Measurements from ENCODE around the gene KCNC1.
A peak's percentile ranks its signal among the peaks of the same experiment; 100 is the strongest.

KCNC1 gene

DNA sequence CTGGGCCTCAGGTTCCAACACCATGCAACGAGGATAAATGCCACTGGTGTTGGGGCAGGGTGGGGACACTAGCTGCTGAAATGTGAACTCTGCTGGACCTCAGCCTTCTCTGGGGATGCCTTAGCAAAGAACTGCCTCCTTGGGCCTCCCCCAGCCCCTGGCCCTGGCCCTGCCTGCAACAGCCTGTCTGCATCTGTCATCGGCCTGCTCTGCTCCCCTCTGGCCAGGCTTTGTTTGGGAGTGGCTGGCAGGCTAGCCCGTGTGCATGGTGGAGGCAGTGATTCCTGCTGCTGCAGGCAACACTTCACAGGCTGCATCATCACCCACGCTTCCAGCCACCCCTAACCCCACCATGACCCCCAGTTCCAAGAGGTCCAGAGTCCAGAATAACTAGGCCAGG lies 26.8 kb upstream of the KCNC1 start:
- no peak overlapping the region for H3K4me3 Mint-ChIP-seq
- TF ChIP-seq, protein P1, sequence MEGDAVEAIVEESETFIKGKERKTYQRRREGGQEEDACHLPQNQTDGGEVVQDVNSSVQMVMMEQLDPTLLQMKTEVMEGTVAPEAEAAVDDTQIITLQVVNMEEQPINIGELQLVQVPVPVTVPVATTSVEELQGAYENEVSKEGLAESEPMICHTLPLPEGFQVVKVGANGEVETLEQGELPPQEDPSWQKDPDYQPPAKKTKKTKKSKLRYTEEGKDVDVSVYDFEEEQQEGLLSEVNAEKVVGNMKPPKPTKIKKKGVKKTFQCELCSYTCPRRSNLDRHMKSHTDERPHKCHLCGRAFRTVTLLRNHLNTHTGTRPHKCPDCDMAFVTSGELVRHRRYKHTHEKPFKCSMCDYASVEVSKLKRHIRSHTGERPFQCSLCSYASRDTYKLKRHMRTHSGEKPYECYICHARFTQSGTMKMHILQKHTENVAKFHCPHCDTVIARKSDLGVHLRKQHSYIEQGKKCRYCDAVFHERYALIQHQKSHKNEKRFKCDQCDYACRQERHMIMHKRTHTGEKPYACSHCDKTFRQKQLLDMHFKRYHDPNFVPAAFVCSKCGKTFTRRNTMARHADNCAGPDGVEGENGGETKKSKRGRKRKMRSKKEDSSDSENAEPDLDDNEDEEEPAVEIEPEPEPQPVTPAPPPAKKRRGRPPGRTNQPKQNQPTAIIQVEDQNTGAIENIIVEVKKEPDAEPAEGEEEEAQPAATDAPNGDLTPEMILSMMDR (IDR thresholded peaks at IDR 0.05; ENCODE audit: unreplicated experiment in 3 of 3), result no peak
- H3K36me3 Mint-ChIP-seq (ENCODE audit: low read depth), result no peaks in the 10 kb centered on the region
- peaks cover 7% of the 10 kb centered on the region for H3K9me3 Mint-ChIP-seq
- H3K27me3 Mint-ChIP-seq (ENCODE audit: low read depth), result peaks cover 22% of the 10 kb centered on the region
- H3K4me1 Mint-ChIP-seq, result peaks cover 14% of the 10 kb centered on the region
- no peak overlapping the region for H3K27ac Mint-ChIP-seq

DNA sequence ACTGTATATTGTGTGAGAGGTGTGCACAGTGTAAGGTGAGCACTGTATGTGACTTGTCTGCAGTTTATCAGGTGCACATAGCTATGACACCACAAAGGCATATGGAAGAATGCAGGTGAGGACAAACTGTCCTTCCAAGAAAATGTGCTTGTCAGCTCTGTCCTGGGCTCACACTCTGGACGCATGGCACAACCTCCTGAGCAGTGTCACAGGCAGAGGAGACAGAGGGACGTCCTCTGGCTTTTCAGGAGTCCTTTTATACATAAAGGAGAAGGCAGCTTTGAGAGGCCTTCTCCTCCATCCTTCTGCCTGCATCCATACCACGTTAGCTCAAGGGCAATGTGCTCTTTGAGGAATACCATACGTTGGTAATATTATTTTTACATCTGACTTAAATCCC lies 22.7 kb upstream of the KCNC1 start:
- Mint-ChIP-seq H3K9me3 (no peaks in the 10 kb centered on the region), H3K27ac (no peak overlapping the region), H3K4me1 (peaks cover 17% of the 10 kb centered on the region), H3K36me3 (ENCODE audit: low read depth) (no peaks in the 10 kb centered on the region), H3K4me3 (no peak overlapping the region), H3K27me3 (ENCODE audit: low read depth) (peaks cover 28% of the 10 kb centered on the region)
- TF ChIP-seq, protein P1 (IDR thresholded peaks at IDR 0.05; ENCODE audit: unreplicated experiment in 3 of 3), result no peak

DNA sequence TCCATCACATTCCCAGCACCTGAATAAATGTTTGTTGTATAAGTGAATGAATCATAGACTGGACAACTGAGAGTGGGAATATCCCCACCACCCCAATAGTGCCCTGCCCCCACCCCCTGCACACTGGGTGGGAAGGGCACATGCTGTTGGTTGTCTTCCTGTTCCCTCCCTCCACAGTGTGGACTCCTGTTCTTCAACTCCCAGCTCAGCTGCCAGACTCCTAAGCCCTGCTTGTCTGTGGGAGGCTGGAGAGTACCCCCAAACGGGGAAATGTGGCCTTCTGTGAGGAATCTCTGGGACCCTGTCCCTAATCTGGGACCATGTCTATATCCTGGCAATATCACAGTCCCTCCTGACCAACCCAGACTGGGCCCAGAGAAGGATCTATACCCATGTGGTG lies 20.7 kb upstream of the KCNC1 start:
- Mint-ChIP-seq H3K27me3 (ENCODE audit: low read depth) (peaks cover 25% of the 10 kb centered on the region), H3K27ac (peak overlapping the region in 1 of 3 experiments; percentile 9), H3K4me1 (peaks cover 12% of the 10 kb centered on the region), H3K4me3 (peak overlapping the region in 1 of 3 experiments; percentile 13), H3K9me3 (no peaks in the 10 kb centered on the region), H3K36me3 (ENCODE audit: low read depth) (no peaks in the 10 kb centered on the region)
- TF ChIP-seq, protein P1 (IDR thresholded peaks at IDR 0.05; ENCODE audit: unreplicated experiment in 3 of 3), result no peak

DNA sequence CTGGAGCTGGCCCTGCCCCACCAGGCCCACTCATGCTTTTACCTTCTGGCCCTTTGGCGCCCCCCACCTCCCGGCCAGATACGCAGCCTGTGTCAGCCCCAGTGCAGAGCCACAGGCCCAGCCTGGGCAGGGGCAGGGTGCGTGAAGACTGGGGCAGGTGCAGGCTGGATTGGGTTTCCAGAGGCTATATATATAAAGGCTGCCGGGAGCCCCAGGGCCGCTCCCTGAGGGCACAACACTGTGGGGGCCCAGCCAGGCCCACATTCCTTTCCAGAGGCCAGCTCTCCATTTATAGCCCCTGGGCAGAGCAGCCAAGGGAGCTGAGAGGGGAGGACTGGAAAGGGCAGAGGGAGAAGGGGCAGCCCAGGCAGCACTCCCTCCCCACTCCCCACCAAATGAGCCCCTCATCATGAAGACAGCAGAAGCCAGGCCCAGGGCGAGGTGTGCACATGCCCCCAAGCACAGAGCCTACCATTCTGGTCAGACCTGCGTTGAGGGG lies 20.2 kb upstream of the KCNC1 start:
- H3K9me3 Mint-ChIP-seq, result no peaks in the 10 kb centered on the region
- TF ChIP-seq, protein P1 (IDR thresholded peaks at IDR 0.05; ENCODE audit: unreplicated experiment in 3 of 3), result no peak
- peaks cover 20% of the 10 kb centered on the region for H3K27me3 Mint-ChIP-seq (ENCODE audit: low read depth)
- no peak overlapping the region for H3K27ac Mint-ChIP-seq
- H3K36me3 Mint-ChIP-seq (ENCODE audit: low read depth), result no peaks in the 10 kb centered on the region
- H3K4me3 Mint-ChIP-seq, result no peak overlapping the region
- H3K4me1 Mint-ChIP-seq, result peaks cover 12% of the 10 kb centered on the region

DNA sequence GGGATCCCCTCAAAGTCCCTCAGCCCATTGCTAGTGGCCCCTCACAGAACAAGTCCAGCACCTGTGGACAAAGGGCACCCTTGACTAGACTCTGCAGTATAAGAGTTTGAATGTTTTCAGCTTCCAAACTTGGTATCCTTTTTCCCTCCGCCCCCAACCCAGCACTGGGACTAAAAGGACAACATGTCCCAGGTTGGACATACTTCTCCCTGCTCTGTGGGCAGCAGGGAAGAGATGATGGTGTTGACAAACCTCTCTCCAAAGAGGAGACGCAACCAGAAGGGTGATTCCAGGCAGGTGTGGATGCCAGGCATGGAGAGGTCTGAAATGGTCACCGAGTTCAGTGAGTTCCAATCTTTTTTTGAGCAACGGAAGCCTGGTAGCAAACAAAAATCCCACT lies 19.7 kb upstream of the KCNC1 start:
- Mint-ChIP-seq H3K36me3 (ENCODE audit: low read depth) (no peaks in the 10 kb centered on the region), H3K27ac (no peak overlapping the region), H3K9me3 (no peaks in the 10 kb centered on the region), H3K4me1 (peaks cover 12% of the 10 kb centered on the region), H3K27me3 (ENCODE audit: low read depth) (peaks cover 23% of the 10 kb centered on the region), H3K4me3 (no peak overlapping the region)
- TF ChIP-seq, protein P1 (IDR thresholded peaks at IDR 0.05; ENCODE audit: unreplicated experiment in 3 of 3), result no peak

DNA sequence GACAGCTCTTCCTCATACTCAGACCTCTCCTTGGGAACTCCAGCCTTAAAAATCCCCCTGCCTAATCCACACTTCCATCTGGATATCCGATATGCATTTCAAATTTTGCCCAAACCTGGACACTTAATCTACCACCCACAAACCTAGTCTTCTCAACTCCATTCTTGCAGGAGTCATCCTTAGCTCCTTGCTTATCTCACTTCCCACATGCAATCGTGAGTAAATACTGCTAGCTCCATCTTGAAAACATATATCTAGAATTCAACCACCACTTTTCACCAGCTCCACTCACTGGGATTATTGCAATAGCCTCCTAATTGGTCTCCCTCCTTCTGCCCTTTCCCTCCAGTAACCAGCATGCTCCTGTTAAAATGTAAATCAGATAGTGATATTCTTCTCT lies 17.8 kb upstream of the KCNC1 start:
- H3K27ac Mint-ChIP-seq, result no peak overlapping the region
- H3K4me3 Mint-ChIP-seq, result no peak overlapping the region
- H3K9me3 Mint-ChIP-seq, result no peaks in the 10 kb centered on the region
- peaks cover 12% of the 10 kb centered on the region for H3K4me1 Mint-ChIP-seq
- TF ChIP-seq, protein P1 (IDR thresholded peaks at IDR 0.05; ENCODE audit: unreplicated experiment in 3 of 3), result no peak
- H3K36me3 Mint-ChIP-seq (ENCODE audit: low read depth), result no peaks in the 10 kb centered on the region
- peaks cover 42% of the 10 kb centered on the region for H3K27me3 Mint-ChIP-seq (ENCODE audit: low read depth)

All from nephron (organoid).